Measurements from ENCODE around the gene MIF4GD. TPM values are rescaled to one million over a fixed set of nuclear protein-coding genes. Genes with fewer than 3 reads are reported as not detected.
"Not testable (repeated sequence)": the region's sequence is repeated elsewhere in the genome, so short reads cannot be mapped to it uniquely, and the experiment has no call there.

The MIF4GD gene
- polyA plus RNA-seq, 1 donor = 19.2 TPM

DNA sequence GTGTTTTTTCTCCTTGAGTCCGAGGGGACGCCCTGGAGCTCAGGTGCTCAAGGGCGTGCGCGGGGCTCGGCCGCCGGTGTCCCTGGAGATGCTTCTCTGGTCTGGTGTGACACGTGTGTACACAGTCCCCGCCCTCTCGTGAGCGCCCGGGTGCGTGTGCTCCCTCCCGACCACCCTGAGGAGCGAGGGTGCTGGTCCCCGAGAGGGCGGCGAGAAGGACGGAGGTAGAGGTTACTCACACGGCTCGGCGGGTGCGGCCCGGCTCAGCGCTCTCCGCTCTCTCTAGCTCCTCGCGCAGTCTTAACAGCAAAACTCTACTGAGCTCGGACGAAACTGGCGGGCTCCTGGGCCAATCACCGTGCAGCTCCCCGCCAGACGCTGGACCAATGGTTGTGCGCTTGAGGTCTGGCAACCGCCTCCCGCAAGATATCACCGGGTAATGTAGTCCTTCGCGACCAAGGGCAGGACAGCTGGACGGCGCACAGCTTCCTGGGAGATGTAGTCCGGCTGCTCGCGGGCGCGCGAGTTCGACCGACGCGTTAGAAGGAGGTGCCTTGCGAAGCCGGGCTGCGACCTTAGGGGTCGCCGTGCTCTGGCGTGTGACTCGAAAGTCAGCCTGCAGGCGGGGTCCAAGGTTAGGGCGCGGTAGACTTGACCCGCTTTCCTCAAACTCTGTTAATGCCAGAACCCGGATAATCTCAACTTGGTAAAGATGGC, 18.2 kb upstream of the MIF4GD start, which contains the start of gene SLC25A19:
Gene SLC25A19 (minus strand): TSS at position 319 of the 717 bp plus-strand sequence. CDS start 2,669 bp downstream, outside the sequence.
- peak; percentile 97 for DNase-seq

- DNase-seq = no peak
Observed at GRCh38 chr17:75288770-75289114, 17.7 kb upstream of the MIF4GD start.

GRCh38 chr17:75288359-75288758, 17.3 kb upstream of the MIF4GD start:
- no peak for DNase-seq

DNA sequence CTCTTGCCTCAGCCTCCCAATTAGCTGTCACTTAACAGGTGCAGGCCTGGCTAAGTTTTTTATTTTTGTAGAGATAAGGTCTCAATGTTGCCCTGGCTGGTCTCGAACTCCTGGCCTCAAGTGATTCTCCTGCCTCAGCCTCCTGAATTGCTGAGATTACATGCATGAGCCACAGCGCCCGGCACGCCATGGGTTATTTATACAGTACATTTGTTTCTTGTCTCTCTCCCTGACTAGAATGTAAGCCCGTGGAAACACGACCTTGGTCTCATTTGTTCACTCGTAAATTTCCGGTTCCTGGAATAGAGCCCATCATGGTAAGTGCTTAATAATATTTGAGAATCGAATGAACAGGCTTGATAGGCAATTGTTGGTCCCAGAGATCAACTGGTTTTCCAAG, 16.2 kb upstream of the MIF4GD start:
- no peak for DNase-seq

GRCh38 chr17:75285123-75285522, 14.1 kb upstream of the MIF4GD start:
- DNase-seq = no peak

DNA sequence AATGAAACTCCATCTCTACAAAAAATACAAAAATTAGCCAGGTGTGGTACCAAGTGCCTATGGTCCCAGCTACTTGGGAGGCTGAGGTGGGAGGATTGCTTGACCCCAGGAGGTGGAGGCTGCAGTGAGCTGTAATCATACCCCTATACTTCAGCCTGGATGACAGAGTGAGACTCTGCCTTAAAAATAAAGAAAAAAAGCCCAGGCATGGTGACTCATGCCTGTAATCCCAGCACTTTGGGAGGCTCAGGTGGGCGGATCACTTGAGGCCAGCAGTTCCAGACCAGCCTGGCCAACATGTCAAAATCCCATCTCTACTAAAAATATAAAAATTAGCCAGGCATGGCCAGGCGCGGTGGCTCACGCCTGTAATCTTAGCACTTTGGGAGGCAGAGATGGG, 9.2 kb upstream of the MIF4GD start:
- not testable (repeated sequence) for DNase-seq

GRCh38 chr17:75277664-75278071, 6.6 kb upstream of the MIF4GD start:
- DNase-seq = no peak

GRCh38 chr17:75273977-75274708, 3.1 kb upstream of the MIF4GD start:
- DNase-seq = no peak

DNA sequence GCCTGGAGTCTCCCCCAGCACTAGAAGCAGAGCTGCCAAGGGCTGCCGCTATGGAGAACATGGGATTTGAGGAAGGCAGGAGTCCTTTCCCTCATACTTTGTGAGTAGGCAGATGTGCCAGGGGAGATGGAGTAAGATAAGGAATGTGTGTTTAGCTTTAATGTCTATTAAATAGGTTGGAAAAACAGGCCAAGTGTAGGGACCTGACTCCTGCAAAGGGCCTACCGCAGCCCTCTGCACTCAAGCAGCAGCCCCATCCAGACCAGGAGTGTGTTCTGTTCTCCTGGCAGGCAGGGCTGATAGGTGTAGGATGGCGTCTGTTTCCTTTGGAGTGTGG, 1.8 kb upstream of the MIF4GD start:
- DNase-seq = no peak

GRCh38 chr17:75271955-75272847, 1.2 kb upstream of the MIF4GD start:
- no peak for DNase-seq

DNA sequence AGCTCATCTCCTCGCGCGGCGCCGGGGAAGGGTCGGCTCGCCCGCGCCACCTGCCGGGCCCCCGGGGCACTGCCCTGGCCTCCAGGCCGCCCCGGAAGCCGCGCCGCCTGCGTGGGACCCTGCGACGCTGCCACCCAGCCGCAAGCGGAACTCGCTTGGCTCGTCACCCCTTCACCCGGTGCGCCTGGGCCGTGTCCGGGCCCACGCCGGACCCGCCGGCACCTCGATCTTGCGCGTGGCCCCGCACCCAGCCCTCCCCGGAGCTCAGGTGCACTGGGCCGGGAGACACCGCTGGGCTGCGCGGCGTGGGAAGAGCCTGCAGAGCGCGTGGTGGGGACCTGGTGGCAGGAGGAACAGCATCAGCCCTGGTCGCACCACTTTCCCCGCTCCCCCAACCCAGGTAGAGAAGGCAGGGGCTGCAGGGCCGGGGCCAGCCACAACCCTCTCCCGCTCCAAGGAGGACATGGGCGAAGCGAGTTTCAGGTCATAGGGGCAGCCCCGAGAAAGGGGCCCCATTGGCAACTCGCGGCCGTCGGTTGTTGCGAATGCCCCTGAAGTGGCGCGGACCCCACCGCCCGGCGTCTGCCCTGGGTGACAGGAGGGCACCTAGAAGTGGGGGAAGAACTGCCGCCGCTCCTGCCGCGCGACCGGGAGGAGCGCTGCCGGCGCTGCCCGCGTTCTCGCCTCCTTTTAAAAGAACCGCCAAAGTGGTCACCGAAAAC, 363 bp upstream of the MIF4GD start:
- DNase-seq = peak; percentile 66

DNA sequence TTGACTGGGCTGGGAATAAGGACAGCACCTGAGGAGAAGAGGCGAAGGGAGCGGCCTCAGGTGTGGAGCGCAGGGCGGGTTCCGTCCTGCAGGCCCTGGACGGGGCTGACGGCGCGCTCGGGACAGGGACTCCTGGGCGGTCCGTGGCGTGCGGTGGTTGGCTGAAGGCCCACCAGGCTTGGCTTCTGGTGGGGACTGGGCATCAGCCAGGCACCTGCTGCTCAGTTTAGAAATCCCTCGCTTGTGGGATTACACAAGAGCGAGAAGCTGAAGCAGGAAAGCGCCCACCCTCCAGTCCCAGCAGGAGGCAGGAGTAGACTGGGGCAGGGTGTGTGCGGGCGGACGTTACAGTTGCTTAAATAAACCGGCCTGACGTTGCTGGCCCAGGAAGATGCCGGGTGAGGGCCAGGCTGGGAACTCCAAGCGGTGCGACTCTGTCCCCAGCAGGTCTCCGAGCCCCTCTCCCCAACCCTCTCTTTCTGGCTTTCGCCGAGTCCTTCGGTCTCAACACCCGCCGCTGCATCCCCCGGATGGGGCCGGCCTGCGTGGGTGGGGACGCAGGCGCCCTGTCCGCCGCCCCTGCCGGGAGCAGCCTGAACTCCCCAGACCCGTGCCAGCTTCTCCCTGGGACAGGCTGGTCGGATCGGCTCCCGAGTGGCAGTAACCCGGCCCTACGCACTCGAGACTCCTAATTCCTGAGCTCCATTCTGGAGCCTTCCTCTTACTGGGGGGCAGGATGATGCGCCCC, 639 bp downstream of the MIF4GD start:
- DNase-seq = peak; percentile 70

DNA sequence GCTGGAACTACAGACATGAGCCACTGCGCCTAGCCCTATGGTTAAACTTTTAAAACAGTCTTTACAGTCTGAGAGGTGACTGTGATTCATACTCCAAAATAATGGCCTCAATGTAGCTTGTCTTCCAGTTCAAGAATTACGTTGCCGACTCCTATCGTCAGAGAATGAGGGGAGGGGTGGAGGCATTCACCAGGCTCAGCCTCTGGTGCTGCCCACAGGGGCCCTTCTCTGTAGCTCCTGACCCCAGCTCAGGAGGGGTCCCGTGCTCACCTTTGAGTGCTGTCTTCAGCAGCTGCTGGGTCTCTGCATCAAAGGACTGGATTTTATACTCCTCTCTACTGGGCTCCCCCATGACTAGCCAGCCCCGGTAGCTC, 1.2 kb downstream of the MIF4GD start:
- no peak for DNase-seq

DNA sequence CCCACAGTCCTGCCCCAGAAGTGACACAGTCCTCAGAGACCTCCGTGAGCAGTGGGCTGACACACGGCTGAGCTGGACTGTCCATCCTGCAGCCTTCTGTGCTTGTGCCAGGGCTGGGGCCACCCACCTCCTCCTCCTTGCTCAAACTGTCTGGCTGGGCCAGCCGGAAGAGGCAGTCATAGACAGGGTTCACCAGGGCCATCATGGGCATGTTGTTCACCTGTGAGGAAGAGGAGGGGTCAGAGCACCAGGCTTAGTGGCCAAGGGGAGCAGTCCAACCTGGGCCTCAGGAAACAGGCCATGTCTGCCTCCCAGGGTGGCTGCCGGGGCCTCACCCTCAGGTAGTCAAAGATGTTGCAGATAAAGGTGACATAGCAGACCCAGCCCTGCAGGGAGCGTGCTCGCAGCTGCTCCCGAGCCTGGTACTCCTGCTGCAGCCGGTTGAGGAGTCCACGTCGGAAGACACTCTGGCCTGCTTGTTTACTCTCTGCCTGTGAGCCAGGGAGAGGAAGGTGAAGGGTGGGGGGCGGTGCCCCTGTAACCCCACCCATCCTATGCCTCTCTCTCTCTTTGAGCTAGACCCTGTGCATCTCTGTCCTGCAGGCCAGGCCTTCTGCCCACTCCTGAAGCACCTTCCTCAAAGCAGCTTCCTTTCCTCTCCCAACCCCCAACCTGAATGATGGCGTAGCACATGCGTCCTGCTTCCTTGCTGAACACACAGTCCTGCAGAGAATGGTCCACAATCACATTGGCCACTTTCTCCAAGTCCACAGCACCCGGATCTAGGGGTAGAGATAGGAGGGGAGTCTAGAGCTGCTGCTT, 3.4 kb downstream of the MIF4GD start:
- DNase-seq = no peak

DNA sequence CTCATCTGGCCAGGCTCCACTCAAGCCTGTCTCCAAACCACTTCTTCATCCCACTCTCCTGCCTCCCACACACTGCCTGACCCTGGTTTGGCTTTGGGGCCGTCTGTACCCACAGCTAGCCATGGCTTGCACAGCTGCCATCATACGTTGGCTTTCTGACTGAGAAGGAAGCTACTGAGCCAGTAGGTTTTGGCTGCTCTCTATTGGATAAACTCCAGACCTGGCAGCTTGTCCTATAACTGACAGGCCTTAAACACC, 3.9 kb downstream of the MIF4GD start:
- DNase-seq = no peak

GRCh38 chr17:75266316-75267152, 4.5 kb downstream of the MIF4GD start:
- no peak for DNase-seq

- no peak for DNase-seq
Observed at GRCh38 chr17:75265614-75266315, 5.3 kb downstream of the MIF4GD start.

- no peak for DNase-seq
Observed at GRCh38 chr17:75263055-75263454, 8.0 kb downstream of the MIF4GD start.

GRCh38 chr17:75262112-75262606, 8.9 kb downstream of the MIF4GD start:
- no peak for DNase-seq

Data from left kidney (tissue), 2 donors.